ENCODE results near the gene DGKA.

Gene DGKA

DNA sequence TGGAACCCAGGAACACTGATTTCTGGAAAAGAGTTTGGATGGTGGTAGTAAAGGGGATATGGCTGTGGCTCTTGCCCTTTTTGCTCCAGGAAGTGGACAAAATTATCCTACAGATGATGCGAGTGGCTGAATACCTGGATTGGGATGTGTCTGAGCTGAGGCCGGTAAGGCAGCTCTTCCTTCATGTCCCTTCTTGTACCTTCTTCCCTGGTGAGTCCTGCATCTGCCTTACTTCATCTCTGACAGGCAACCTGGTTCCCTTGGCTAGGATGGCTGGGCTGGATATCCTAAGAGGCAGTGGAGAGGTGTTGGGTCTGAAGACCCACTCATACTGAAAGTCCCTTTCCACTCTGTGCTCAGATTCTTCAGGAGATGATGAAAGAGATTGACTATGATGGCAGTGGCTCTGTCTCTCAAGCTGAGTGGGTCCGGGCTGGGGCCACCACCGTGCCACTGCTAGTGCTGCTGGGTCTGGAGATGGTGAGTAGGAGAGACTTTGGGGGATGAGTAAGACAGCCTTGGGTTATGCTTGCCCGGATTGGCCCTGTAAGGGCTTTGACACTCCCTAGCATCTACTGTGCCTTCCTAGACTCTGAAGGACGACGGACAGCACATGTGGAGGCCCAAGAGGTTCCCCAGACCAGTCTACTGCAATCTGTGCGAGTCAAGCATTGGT is 8.0 kb downstream of the DGKA start:
- no peak for TF ChIP-seq ZFX (IDR thresholded peaks at IDR 0.05; ENCODE audit: borderline replicate concordance)
- TF ChIP-seq, protein P1, sequence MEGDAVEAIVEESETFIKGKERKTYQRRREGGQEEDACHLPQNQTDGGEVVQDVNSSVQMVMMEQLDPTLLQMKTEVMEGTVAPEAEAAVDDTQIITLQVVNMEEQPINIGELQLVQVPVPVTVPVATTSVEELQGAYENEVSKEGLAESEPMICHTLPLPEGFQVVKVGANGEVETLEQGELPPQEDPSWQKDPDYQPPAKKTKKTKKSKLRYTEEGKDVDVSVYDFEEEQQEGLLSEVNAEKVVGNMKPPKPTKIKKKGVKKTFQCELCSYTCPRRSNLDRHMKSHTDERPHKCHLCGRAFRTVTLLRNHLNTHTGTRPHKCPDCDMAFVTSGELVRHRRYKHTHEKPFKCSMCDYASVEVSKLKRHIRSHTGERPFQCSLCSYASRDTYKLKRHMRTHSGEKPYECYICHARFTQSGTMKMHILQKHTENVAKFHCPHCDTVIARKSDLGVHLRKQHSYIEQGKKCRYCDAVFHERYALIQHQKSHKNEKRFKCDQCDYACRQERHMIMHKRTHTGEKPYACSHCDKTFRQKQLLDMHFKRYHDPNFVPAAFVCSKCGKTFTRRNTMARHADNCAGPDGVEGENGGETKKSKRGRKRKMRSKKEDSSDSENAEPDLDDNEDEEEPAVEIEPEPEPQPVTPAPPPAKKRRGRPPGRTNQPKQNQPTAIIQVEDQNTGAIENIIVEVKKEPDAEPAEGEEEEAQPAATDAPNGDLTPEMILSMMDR (IDR thresholded peaks at IDR 0.05): no peak
- H3K27ac ChIP-seq: peak overlapping the region; percentile 51

DNA sequence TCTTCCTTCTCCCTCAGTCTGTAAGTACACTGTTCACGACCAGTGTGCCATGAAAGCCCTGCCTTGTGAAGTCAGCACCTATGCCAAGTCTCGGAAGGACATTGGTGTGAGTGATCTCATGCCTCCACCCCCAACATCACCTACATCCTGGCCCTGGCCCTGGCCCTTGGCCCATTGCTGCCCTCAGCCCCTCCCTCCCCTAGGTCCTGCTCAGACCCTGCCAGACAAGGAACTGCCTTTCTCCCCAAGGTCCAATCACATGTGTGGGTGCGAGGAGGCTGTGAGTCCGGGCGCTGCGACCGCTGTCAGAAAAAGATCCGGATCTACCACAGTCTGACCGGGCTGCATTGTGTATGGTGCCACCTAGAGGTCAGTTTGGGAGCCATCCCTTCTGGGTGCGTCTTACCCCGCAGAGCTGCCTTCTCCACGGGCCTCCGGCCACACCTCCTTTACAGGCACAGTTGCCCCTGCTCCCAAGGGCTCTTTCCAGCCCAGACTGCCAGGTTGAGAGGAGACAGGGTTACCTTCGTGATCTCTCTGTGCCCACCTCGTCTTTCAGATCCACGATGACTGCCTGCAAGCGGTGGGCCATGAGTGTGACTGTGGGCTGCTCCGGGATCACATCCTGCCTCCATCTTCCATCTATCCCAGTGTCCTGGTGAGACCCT is 9.2 kb downstream of the DGKA start:
- H3K27ac ChIP-seq: peak overlapping the region; percentile 51
- no peak for TF ChIP-seq ZFX (IDR thresholded peaks at IDR 0.05; ENCODE audit: borderline replicate concordance)
- TF ChIP-seq, protein P1 (IDR thresholded peaks at IDR 0.05): peak; percentile 99

DNA sequence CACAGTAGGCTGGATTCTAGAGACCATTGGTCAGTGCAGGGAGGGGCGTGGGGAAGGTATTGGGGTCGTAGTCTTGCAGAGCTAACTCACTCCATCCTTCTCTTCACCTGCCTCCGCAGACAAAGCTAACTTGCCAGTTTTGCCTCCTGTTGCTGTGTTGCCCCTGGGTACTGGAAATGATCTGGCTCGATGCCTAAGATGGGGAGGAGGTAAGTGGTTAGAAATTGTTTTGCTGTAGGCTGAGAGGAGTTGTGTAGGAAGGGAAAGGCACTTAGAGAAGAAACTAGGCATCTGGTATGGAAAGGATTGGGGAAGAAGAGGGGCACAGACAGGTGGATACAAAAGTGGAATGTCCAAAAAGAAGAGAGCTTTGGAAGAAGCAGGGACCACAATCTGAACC is 11.1 kb downstream of the DGKA start:
- no peak overlapping the region for H3K27ac ChIP-seq
- TF ChIP-seq ZFX (IDR thresholded peaks at IDR 0.05; ENCODE audit: borderline replicate concordance): no peak
- TF ChIP-seq, protein P1 (IDR thresholded peaks at IDR 0.05): no peak

DNA sequence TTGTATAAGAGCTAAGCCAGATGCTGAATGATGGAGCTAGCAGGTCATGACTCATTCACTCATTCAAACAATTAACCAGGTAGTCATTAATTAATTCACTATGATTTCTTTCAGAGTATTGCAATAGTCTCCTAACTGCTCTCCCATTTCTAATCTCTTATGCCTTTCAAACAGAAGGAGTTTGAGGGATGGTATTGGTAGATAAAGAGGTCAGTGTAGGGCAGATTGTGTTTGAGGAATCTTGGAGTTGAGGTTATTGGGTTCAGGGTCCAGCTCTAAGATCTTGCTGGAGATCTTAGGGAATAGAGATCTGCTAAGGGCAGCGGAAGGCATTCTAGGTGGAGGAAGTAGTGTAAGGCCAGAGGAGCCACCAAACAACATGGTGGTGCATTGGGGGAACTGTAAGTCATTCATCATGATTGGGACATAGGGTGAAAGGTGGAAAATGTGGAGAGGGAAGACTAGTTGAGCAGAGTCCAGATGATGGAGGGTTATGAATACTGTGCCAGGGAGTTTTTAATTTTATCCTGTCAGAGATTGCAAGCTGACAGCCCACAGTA is 11.7 kb downstream of the DGKA start:
- TF ChIP-seq, protein P1 (IDR thresholded peaks at IDR 0.05): no peak
- TF ChIP-seq ZFX (IDR thresholded peaks at IDR 0.05; ENCODE audit: borderline replicate concordance): no peak
- no peak overlapping the region for H3K27ac ChIP-seq

DNA sequence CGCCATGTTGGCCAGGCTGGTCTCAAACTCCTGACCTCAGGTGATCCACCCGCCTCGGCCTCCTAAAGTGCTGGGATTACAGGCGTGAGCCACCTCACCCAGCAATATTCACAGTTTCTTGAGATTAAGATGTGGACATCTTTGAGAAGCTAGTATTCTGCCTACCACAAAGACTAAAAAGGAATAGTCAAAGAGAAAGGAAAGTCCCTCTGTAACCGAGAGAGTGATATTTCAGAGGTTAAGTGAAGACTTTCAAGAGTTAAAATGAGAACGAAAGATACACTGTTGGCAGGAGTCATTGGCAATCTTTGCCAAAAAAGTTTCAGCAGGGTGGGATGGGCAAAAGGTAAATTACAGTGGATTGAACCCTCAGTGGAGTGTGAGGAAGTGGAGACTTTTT is 15.6 kb downstream of the DGKA start:
- TF ChIP-seq, protein P1 (IDR thresholded peaks at IDR 0.05): no peak
- no peak for TF ChIP-seq ZFX (IDR thresholded peaks at IDR 0.05; ENCODE audit: borderline replicate concordance)
- H3K27ac ChIP-seq: no peak overlapping the region

DNA sequence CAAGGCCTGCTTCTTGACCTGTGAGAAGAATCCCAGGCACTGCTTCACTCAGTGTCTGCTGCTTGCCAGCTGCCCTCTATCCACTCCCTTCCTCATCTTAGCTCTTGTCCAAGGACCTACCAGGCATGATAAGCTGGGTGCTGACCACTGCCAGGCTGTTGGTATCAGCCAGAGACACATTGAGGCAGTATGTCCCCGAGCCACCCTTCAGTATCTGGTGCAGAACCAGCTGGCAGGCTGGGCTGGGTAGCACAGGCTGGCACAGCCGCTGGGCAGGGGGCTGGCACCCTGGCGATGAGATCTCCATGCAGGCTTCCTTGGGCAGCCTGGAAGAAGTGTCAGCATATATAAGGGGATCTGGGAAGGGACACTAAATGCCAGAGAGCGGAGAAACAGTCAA is 24.4 kb downstream of the DGKA start:
- H3K27ac ChIP-seq: peak overlapping the region; percentile 36
- TF ChIP-seq ZFX (IDR thresholded peaks at IDR 0.05; ENCODE audit: borderline replicate concordance): no peak

DNA sequence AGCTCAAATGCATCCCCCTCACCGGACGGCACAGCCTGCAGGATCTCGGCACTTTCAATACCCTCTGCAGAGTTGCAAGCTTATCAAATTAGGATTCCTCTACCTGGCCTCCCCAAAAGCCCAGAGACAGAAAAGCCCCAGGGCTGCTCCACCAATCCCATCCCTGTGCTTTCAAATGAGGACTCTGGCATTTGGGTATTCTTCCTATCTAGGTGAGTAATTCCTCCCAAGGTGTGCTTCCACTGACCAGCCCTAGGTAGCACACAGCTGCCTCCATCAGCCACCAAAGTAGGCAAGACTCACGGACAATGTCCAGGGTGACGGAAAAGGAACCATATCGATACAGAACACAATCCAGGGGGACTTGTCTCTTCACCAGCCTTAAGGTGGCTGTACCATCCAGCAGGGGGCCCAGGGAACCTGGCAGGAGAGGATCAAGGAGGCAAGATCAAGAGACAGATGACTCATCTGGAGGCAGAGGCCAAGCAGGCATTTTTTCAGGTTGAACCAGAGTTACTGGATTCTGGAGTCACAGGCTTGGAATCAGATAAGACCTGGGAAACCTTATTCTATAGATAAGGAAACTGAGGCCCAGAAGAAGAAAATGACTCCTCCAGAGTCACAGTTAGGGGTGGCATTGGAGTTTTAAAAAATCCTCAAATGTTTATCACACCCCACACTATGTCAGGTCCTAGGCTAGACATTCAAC is 25.0 kb downstream of the DGKA start:
- peak overlapping the region; percentile 36 for H3K27ac ChIP-seq
- TF ChIP-seq, protein P1 (IDR thresholded peaks at IDR 0.05): peak; percentile 76
- TF ChIP-seq ZFX (IDR thresholded peaks at IDR 0.05; ENCODE audit: borderline replicate concordance): no peak
